ENCODE results near the gene PRRG2. TPM values are rescaled to one million over a fixed set of nuclear protein-coding genes. Genes with fewer than 3 reads are reported as not detected.
A peak's percentile ranks its signal among the peaks of the same experiment; 100 is the strongest.

The PRRG2 gene
- total and polyA plus RNA-seq, 9 of the 15 experiments (the other 6 are each of a cell fraction or from before 2014, with no cell fraction given): 0.06 to 1.1 (median 0.33) TPM

DNA sequence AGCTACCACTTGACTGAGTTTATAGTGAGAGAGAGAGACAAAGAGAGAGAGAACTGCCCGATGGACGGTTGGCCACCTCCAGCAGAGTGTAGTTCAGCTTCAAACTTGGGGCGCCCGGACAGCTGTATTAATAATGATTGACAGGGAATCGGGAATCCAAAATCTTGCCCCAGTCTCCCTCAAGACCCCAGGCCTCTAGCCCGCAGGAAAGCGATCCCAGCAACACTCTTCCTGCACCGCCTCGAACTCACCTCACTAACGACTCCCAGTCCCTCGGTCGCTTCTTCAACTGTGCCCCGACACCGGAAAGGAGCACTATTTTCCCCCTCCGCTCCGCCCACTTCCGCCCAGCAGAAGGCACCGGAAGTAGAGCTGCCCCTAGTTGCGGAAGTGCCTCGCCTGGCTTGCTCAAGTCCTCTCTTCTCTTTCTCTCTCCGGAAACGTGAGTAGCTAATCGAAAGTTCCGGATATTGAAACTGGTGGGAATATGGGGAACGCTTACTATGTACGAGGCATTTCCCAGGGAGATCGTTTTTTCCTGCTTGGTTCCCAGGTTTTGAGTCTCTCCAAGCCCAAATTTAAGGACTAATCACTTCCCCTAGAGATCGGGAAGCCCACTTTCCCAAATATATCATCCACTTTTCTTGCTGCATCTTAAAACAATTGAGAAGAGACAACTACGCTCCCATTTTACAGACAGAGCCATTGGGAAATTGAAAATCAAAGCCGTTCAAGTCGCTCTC is 681 bp upstream of the PRRG2 start, which contains the start of gene NOSIP:
Gene NOSIP (minus strand): TSS at position 293 of the 743 bp plus-strand sequence. CDS start 19,865 bp downstream, outside the sequence.
- Histone ChIP-seq H3K36me3 (ENCODE audit: control insufficient read depth, insufficient read depth, low read length) (peaks cover 16% of the 10 kb centered on the region; the same call in 2 of the 3 replicates), H3K9me1 (ENCODE audit: control insufficient read depth, insufficient read depth, low read length) (no peaks in the 10 kb centered on the region), H3K4me1 (replicated peaks in 1 of 2; ENCODE audit: control insufficient read depth in 2 of 2, insufficient read depth in 2 of 2, low read length in 2 of 2) (peaks cover 10 to 13% of the 10 kb centered on the region in 2 experiments; a peak in 4 of 5 replicates), H3K4me3 (peak within 1 kb of the TSS; percentile 78), H3K9ac (ENCODE audit: insufficient read depth in 1 of 2, low read depth in 2 of 2, low read length in 2 of 2) (peak within 1 kb of the TSS; percentile 91 to 92), H3K27ac (ENCODE audit: extremely low read depth, low read depth, low read length) (peak within 1 kb of the TSS; percentile 81), H3K79me2 (ENCODE audit: control insufficient read depth, insufficient read depth, low read length) (peaks cover 36% of the 10 kb centered on the region), H3K4me2 (ENCODE audit: insufficient read depth, low read length) (peak within 1 kb of the TSS; percentile 99), H3K27me3 (ENCODE audit: control insufficient read depth in 2 of 2, insufficient read depth in 2 of 2, low read length in 2 of 2) (no peaks in the 10 kb centered on the region), H4K20me1 (replicated peaks; ENCODE audit: control insufficient read depth, insufficient read depth, low read length) (no peaks in the 10 kb centered on the region), H2AFZ (ENCODE audit: low read depth, low read length) (peak within 1 kb of the TSS; percentile 95), H3K9me3 (replicated peaks; ENCODE audit: control insufficient read depth, insufficient read depth, low read depth, low read length) (no peaks in the 10 kb centered on the region)
- CTCF ChIA-PET (ENCODE audit: low intra/inter-chr PET ratio): no interaction called here
- intact Hi-C loops (cut with micrococcal nuclease): no loop called here
- 4% methylated on average over 31 of the region's 31 CpGs for WGBS (ENCODE audit: insufficient coverage, low coverage, missing lambda C conversion rate)
- POLR2A ChIA-PET: interaction anchor here (0.5 to 3.4 kb wide), 11 partner anchors 9 to 279 kb away, joined by 3 to 30 read pairs (median 5); partner anchors contain the start of genes PRMT1, PRR12, RCN3 and RPS11
- DNase-seq (ENCODE audit: extremely low read depth in 1 of 4, low spot score in 3 of 4) (peak; percentile 87 to 98 (median 90)), FAIRE-seq (peak; percentile 95), ATAC-seq (peak; percentile 97)
- in situ Hi-C loops (cut with MboI): no loop called here
- BruUV-seq (replicated peaks): no TSS peak
- TF ChIP-seq XRCC5 (IDR thresholded peaks at IDR 0.05; ENCODE audit: low read depth, low read length) (peak; percentile 98), ZNF232 (CRISPR knock-in tag; IDR thresholded peaks at IDR 0.05) (no peak), NR2C2 (CRISPR knock-in tag; IDR thresholded peaks at IDR 0.05) (peak; percentile 72; the same call in 1 of the 2 replicates), NR2C2 (tag; IDR thresholded peaks at IDR 0.05) (peak; percentile 95), SRSF1 (IDR thresholded peaks at IDR 0.05; ENCODE audit: low read depth, low read length) (no peak), ETV5 (CRISPR knock-in tag; IDR thresholded peaks at IDR 0.05; ENCODE audit: low read depth) (no peak; the same call in 1 of the 2 replicates), CHCHD3 (CRISPR knock-in tag; IDR thresholded peaks at IDR 0.05) (no peak), ZNF384 (IDR thresholded peaks at IDR 0.05; ENCODE audit: low read depth, low read length) (peak; percentile 44; the same call in 1 of the 2 replicates), ZNF445 (CRISPR knock-in tag; IDR thresholded peaks at IDR 0.05; ENCODE audit: low read depth) (no peak), ERF (CRISPR knock-in tag; IDR thresholded peaks at IDR 0.05) (0 out of 2 replicates have a peak, but pooled peaks have one; percentile 63), NFATC3 (IDR thresholded peaks at IDR 0.05) (peak; percentile 86; the same call in 1 of the 2 replicates), C11orf30 (IDR thresholded peaks at IDR 0.05; ENCODE audit: low read depth) (peak; percentile 81), CREB1 (IDR thresholded peaks at IDR 0.05) (no peak; the same call in 1 of the 2 replicates), CREB1 (CRISPR knock-in tag; IDR thresholded peaks at IDR 0.05) (peak; percentile 78), PTTG1 (tag; IDR thresholded peaks at IDR 0.05; ENCODE audit: low read depth) (no peak), ZNF197 (CRISPR knock-in tag; IDR thresholded peaks at IDR 0.05; ENCODE audit: low read depth) (0 out of 2 replicates have a peak, but pooled peaks have one; percentile 50), BCL6 (CRISPR knock-in tag; IDR thresholded peaks at IDR 0.05) (no peak), BRF1 (IDR thresholded peaks at IDR 0.05; ENCODE audit: borderline replicate concordance, extremely low read depth, insufficient read length) (no peak), ETV6 (IDR thresholded peaks at IDR 0.05; ENCODE audit: borderline replicate concordance in 1 of 2, low read depth in 2 of 2, low read length in 1 of 2) (peak; percentile 7 to 15; a peak in 1 of 4 replicates), ETV6 (CRISPR knock-in tag; IDR thresholded peaks at IDR 0.05; ENCODE audit: borderline replicate concordance) (no peak)
- TF ChIP-seq, protein P1, sequence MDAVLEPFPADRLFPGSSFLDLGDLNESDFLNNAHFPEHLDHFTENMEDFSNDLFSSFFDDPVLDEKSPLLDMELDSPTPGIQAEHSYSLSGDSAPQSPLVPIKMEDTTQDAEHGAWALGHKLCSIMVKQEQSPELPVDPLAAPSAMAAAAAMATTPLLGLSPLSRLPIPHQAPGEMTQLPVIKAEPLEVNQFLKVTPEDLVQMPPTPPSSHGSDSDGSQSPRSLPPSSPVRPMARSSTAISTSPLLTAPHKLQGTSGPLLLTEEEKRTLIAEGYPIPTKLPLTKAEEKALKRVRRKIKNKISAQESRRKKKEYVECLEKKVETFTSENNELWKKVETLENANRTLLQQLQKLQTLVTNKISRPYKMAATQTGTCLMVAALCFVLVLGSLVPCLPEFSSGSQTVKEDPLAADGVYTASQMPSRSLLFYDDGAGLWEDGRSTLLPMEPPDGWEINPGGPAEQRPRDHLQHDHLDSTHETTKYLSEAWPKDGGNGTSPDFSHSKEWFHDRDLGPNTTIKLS (IDR thresholded peaks at IDR 0.05; ENCODE audit: borderline replicate concordance, low read depth): peak; percentile 39; the same call in 1 of the 2 replicates
- TF ChIP-seq, protein P2, sequence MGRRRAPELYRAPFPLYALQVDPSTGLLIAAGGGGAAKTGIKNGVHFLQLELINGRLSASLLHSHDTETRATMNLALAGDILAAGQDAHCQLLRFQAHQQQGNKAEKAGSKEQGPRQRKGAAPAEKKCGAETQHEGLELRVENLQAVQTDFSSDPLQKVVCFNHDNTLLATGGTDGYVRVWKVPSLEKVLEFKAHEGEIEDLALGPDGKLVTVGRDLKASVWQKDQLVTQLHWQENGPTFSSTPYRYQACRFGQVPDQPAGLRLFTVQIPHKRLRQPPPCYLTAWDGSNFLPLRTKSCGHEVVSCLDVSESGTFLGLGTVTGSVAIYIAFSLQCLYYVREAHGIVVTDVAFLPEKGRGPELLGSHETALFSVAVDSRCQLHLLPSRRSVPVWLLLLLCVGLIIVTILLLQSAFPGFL (CRISPR knock-in tag; IDR thresholded peaks at IDR 0.05): no peak
